T-helper 2 cell treated with Interferon-gamma antibody and Interleukin-4, amounts not matched to agents 5 μg/mL and 100 μg/mL, for 36 hours (primary cell): ENCODE measurements around the gene TMEM132D.

ENCODE experiments used
- DNase-seq: peaks from one replicate; pipeline ENCODE4 v3.0.0; 2021; ENCODE audit warnings: low spot score
- H3K27ac Mint-ChIP-seq: one replicate; pipeline ENCODE4 v1.8.0; 2021; ENCODE audit warnings: mild to moderate bottlenecking, mixed read lengths
- H3K27me3 Mint-ChIP-seq: one replicate; pipeline ENCODE4 v1.8.0; 2021; ENCODE audit warnings: low read depth, mixed read lengths
- H3K36me3 Mint-ChIP-seq: one replicate; pipeline ENCODE4 v1.8.0; 2021; ENCODE audit warnings: low read depth, mixed read lengths
- H3K4me1 Mint-ChIP-seq: one replicate; pipeline ENCODE4 v1.8.0; 2021; ENCODE audit warnings: low read depth, mixed read lengths
- H3K4me3 Mint-ChIP-seq: one replicate; pipeline ENCODE4 v1.8.0; 2022; ENCODE audit warnings: mild to moderate bottlenecking, moderate library complexity, mixed read lengths
- H3K9me3 Mint-ChIP-seq: one replicate; pipeline ENCODE4 v1.8.0; 2021; ENCODE audit warnings: mixed read lengths

Gene TMEM132D

GRCh38 chr12:129106772-129107171, 797.1 kb downstream of the TMEM132D start:
- Mint-ChIP-seq H3K9me3 (peaks cover 31% of the 10 kb centered on the region), H3K4me3 (no peak overlapping the region), H3K27ac (no peak overlapping the region), H3K4me1 (no peaks in the 10 kb centered on the region), H3K27me3 (no peaks in the 10 kb centered on the region), H3K36me3 (no peaks in the 10 kb centered on the region)
- no peak for DNase-seq

- DNase-seq, result no peak
Observed at GRCh38 chr12:129103231-129103630, 800.6 kb downstream of the TMEM132D start.

GRCh38 chr12:129102233-129102632, 801.6 kb downstream of the TMEM132D start:
- H3K9me3 Mint-ChIP-seq, result peaks cover 27% of the 10 kb centered on the region
- H3K4me3 Mint-ChIP-seq, result no peak overlapping the region
- no peaks in the 10 kb centered on the region for H3K27me3 Mint-ChIP-seq
- no peaks in the 10 kb centered on the region for H3K4me1 Mint-ChIP-seq
- no peaks in the 10 kb centered on the region for H3K36me3 Mint-ChIP-seq
- DNase-seq, result no peak
- no peak overlapping the region for H3K27ac Mint-ChIP-seq

More at GRCh38 chr12:129103231-129103630, 800.6 kb downstream of the TMEM132D start:
- H3K4me1 Mint-ChIP-seq, result no peaks in the 10 kb centered on the region
- no peak overlapping the region for H3K4me3 Mint-ChIP-seq
- H3K27ac Mint-ChIP-seq, result no peak overlapping the region
- H3K36me3 Mint-ChIP-seq, result no peaks in the 10 kb centered on the region
- no peaks in the 10 kb centered on the region for H3K27me3 Mint-ChIP-seq
- peaks cover 27% of the 10 kb centered on the region for H3K9me3 Mint-ChIP-seq

GRCh38 chr12:129101816-129102215, 802.0 kb downstream of the TMEM132D start:
- Mint-ChIP-seq H3K9me3 (peaks cover 24% of the 10 kb centered on the region), H3K4me3 (no peak overlapping the region), H3K4me1 (no peaks in the 10 kb centered on the region), H3K27ac (no peak overlapping the region), H3K27me3 (no peaks in the 10 kb centered on the region), H3K36me3 (no peaks in the 10 kb centered on the region)
- DNase-seq, result no peak

- no peak overlapping the region for H3K27ac Mint-ChIP-seq
- no peaks in the 10 kb centered on the region for H3K36me3 Mint-ChIP-seq
- H3K4me1 Mint-ChIP-seq, result no peaks in the 10 kb centered on the region
- no peaks in the 10 kb centered on the region for H3K27me3 Mint-ChIP-seq
- DNase-seq, result no peak
- no peak overlapping the region for H3K4me3 Mint-ChIP-seq
- H3K9me3 Mint-ChIP-seq, result peaks cover 20% of the 10 kb centered on the region
Observed at GRCh38 chr12:129101404-129101803, 802.4 kb downstream of the TMEM132D start.

- no peak for DNase-seq
- Mint-ChIP-seq H3K9me3 (peaks cover 19% of the 10 kb centered on the region), H3K4me1 (no peaks in the 10 kb centered on the region), H3K27me3 (no peaks in the 10 kb centered on the region), H3K4me3 (no peak overlapping the region), H3K27ac (no peak overlapping the region), H3K36me3 (no peaks in the 10 kb centered on the region)
Observed at GRCh38 chr12:129097451-129097850, 806.4 kb downstream of the TMEM132D start.

- no peak for DNase-seq
- Mint-ChIP-seq H3K9me3 (peaks cover 14% of the 10 kb centered on the region), H3K27me3 (no peaks in the 10 kb centered on the region), H3K4me1 (no peaks in the 10 kb centered on the region), H3K36me3 (no peaks in the 10 kb centered on the region), H3K4me3 (no peak overlapping the region), H3K27ac (no peak overlapping the region)
Observed at GRCh38 chr12:129096968-129097367, 806.9 kb downstream of the TMEM132D start.

- H3K36me3 Mint-ChIP-seq, result no peaks in the 10 kb centered on the region
- H3K4me1 Mint-ChIP-seq, result no peaks in the 10 kb centered on the region
- DNase-seq, result no peak
- H3K4me3 Mint-ChIP-seq, result no peak overlapping the region
- H3K27ac Mint-ChIP-seq, result no peak overlapping the region
- H3K27me3 Mint-ChIP-seq, result no peaks in the 10 kb centered on the region
- H3K9me3 Mint-ChIP-seq, result peaks cover 11% of the 10 kb centered on the region
Observed at GRCh38 chr12:129096184-129096583, 807.6 kb downstream of the TMEM132D start.

GRCh38 chr12:129089576-129089975, 814.2 kb downstream of the TMEM132D start:
- DNase-seq, result no peak
- Mint-ChIP-seq H3K27me3 (no peaks in the 10 kb centered on the region), H3K9me3 (peaks cover 16% of the 10 kb centered on the region), H3K27ac (no peak overlapping the region), H3K36me3 (no peaks in the 10 kb centered on the region), H3K4me1 (no peaks in the 10 kb centered on the region), H3K4me3 (no peak overlapping the region)

- Mint-ChIP-seq H3K36me3 (no peaks in the 10 kb centered on the region), H3K27ac (no peak overlapping the region), H3K4me3 (no peak overlapping the region), H3K4me1 (no peaks in the 10 kb centered on the region), H3K27me3 (no peaks in the 10 kb centered on the region), H3K9me3 (peaks cover 8% of the 10 kb centered on the region)
- no peak for DNase-seq
Observed at GRCh38 chr12:129084875-129085826, 818.7 kb downstream of the TMEM132D start.

GRCh38 chr12:129083121-129083840, 820.5 kb downstream of the TMEM132D start:
- Mint-ChIP-seq H3K4me3 (no peak overlapping the region), H3K27ac (no peak overlapping the region), H3K4me1 (no peaks in the 10 kb centered on the region), H3K27me3 (no peaks in the 10 kb centered on the region), H3K36me3 (no peaks in the 10 kb centered on the region), H3K9me3 (peaks cover 5% of the 10 kb centered on the region)
- DNase-seq, result no peak

- no peaks in the 10 kb centered on the region for H3K4me1 Mint-ChIP-seq
- peaks cover 4% of the 10 kb centered on the region for H3K9me3 Mint-ChIP-seq
- no peak for DNase-seq
- no peak overlapping the region for H3K4me3 Mint-ChIP-seq
- H3K27ac Mint-ChIP-seq, result no peak overlapping the region
- no peaks in the 10 kb centered on the region for H3K36me3 Mint-ChIP-seq
- no peaks in the 10 kb centered on the region for H3K27me3 Mint-ChIP-seq
Observed at GRCh38 chr12:129082441-129082840, 821.4 kb downstream of the TMEM132D start.

GRCh38 chr12:129081755-129082250, 822.0 kb downstream of the TMEM132D start:
- no peak overlapping the region for H3K27ac Mint-ChIP-seq
- H3K4me3 Mint-ChIP-seq, result no peak overlapping the region
- H3K9me3 Mint-ChIP-seq, result no peaks in the 10 kb centered on the region
- no peak for DNase-seq
- no peaks in the 10 kb centered on the region for H3K36me3 Mint-ChIP-seq
- no peaks in the 10 kb centered on the region for H3K27me3 Mint-ChIP-seq
- H3K4me1 Mint-ChIP-seq, result no peaks in the 10 kb centered on the region

GRCh38 chr12:129080821-129081220, 823.0 kb downstream of the TMEM132D start:
- Mint-ChIP-seq H3K27me3 (no peaks in the 10 kb centered on the region), H3K36me3 (no peaks in the 10 kb centered on the region), H3K9me3 (no peaks in the 10 kb centered on the region), H3K4me3 (no peak overlapping the region), H3K4me1 (no peaks in the 10 kb centered on the region), H3K27ac (no peak overlapping the region)
- DNase-seq, result no peak
